ENCODE results near the gene FKBP1B.
"Not testable (repeated sequence)": the region's sequence is repeated elsewhere in the genome, so short reads cannot be mapped to it uniquely, and the experiment has no call there.

Gene FKBP1B

DNA sequence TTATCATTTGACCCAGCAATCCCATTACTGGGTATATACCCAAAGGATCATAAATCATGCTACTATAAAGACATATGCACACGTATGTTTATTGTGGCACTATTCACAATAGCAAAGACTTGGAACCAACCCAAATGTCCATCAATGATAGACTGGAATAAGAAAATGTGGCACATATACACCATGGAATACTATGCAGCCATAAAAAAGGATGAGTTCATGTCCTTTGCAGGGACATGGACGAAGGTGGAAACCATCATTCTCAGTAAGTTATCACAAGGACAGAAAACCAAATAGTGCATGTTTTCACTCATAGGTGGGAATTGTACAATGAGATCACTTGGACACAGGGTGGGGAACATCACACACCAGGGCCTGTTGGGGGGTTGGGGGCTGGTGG, 51.2 kb downstream of the FKBP1B start:
- not testable (repeated sequence) for DNase-seq

DNA sequence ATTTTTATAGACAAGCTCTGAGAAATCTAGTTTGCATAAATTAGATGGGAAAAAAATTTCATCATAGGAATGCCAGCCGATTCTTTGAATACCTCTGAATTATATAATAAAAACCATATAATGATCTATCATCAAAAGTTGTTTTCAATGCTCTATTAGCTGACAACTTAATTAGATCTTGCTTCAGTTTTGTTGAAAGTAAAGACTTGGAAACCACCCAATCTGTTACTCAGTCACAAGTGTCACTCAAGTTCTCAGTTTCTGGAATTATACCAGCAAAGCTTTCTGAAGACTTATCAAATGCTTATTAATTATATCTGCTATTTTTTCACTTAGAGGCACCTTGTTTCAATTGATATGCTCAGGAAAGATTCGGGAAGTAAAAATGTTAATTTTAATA, 52.5 kb downstream of the FKBP1B start:
- no peak for DNase-seq

DNA sequence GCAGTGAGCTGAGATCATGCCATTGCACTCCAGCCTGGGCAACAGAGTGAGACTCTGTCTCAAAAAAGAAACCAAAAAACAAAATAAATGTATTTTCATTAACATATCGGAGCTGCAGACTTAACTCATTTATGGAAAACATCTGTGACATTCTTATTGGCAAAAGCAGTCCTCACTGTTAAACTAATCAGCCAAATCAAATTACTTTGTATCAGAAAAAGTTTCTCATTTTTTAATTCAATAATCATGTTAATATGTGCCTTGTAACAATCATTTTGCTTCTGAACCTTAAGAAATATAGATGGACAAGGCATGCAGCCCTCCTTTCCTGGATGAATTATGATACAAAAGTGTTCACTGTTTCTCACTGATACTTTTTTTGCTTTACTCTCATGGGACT, 53.1 kb downstream of the FKBP1B start:
- no peak for DNase-seq

DNA sequence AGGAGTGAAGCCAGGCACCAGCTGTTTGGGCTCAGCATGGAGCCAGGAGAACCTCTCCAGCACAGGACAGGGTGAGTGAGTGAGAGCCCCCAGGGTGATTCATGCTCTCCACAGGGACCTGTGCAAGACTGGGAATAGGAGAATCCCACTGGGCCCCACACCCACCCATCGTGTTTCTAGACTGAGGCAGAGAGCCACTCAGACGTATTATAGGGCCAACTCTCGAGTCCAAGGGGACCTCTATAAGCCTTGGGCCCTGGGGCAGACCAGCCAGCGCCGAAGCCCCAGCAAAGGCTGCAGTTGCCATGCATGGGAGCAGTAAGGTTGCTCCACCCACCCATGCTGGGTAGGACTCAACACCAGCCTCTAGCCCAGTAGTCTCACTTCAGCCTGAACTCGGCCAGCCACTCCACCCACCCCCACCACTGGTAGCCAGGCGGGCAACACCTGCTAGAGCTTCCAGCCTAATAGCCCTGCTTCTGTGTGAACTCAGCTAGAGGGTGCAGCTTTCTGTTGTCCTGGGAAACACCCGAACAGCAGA, 54.6 kb downstream of the FKBP1B start:
- no peak for DNase-seq

DNA sequence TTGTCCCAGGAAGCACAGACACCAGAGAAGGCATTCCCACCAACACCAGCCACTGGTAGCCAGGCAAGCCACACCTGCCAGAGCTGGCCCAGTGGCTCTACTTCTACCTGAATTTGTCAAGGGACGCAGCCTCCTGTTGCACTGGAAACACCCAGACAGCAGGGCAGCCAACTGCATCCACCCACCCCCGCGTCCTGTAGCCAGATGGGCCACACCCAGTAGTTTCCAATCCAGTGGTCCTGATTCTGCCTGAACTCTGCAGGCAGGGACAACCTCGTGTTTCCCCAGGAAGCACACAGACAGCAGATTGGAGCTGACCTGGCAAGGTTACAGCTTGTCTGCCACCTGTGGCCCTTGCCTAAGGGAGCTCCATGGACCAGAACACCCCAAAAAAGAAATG, 55.4 kb downstream of the FKBP1B start:
- no peak for DNase-seq

DNA sequence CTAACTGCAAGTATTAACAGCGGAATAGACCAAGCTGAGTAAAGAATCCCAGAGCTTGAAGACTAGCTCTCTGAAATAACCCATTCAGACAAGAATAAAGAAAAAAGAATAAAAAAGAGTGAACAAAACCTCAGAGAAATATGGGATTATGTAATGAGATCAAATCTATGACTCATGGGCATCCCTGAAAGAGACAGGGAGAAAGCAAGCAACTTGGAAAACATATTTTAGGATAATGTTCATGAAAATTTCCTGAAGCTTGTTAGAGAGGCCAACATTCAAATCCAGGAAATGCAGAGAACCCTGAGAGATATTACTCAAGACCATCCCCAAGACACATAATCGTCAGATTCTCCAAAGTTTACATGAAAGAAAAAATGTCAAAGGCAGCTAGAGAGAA, 56.3 kb downstream of the FKBP1B start:
- no peak for DNase-seq

DNA sequence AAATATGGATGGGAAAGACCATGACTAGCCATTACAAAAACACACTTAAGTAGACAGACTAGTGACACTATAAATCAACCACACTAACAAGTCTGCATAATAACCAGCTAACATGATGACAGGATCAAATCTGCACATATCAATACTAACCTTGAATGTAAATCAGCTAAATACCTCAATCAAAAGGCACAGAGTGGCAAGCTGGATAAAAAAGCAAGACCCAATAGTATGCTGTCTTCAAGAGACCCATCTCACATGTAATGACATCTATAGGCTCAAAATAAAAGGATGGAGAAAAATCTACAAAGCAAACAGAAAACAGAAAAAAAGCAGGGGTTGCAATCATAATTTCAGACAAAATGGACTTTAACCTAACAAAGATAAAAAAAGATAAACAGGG, 57.2 kb downstream of the FKBP1B start:
- no peak for DNase-seq

DNA sequence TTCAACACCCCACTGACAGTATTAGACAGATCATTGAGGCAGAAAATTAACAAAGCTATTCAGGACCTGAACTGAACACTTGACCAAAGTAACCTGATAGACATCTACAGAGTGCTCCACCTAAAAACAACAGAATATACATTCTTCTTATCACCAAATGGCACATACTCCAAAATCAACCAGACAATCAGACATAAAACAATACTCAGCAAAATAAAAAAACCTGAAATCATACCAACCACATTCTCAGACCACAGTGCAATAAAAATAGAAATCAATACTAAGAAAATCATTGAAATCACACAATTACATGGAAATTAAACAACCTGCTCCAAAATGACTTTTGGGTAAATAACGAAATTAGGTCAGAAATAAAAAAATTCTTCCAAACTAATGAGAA, 57.8 kb downstream of the FKBP1B start:
- no peak for DNase-seq

DNA sequence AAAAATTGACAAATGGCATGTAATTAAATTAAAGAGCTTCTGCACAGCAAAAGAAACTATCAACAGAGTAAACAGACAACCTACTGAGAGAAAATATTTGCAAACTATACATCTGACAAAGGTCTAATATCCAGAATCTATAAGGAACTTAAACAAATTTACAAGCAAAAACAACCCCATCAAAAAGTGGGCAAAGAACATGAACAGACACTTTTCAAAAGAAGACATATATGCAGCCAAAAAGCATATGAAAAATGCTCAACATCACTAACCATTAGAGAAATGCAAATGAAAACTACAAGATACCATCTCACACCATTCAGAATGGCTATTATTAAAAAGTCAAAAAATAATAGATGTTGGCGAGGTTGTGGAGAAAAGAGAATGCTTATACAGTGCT, 59.9 kb downstream of the FKBP1B start:
- not testable (repeated sequence) for DNase-seq

DNA sequence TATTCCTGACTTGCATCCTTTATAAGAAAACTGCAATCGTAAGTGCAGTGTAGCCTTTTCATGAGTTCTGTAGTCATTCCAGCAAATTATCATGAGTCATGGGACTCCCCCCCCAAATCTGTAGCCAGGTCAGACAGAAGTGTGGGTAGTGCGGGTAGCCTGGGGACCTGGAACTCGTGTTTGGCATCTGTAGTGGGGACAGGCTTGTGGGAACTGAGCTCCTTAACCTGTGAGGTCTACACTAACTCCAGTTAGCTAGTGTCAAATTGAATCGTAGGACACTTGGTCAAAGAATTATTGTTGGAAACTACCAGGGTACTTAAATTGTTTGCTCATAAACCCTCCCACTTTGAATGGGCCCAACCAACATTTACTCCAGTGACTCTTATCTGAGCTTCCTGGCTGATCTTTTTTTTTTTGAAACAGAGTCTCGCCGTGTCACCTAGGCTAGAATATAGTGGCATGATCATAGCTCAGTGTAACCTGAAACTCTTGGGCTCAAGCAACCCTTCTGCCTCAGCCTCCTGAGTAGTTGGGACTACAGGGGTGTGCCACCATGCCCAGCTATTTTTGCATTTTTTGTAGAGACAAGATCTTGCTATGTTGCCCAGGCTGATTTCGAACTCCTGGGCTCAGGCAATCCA, 61.2 kb downstream of the FKBP1B start:
- no peak for DNase-seq

DNA sequence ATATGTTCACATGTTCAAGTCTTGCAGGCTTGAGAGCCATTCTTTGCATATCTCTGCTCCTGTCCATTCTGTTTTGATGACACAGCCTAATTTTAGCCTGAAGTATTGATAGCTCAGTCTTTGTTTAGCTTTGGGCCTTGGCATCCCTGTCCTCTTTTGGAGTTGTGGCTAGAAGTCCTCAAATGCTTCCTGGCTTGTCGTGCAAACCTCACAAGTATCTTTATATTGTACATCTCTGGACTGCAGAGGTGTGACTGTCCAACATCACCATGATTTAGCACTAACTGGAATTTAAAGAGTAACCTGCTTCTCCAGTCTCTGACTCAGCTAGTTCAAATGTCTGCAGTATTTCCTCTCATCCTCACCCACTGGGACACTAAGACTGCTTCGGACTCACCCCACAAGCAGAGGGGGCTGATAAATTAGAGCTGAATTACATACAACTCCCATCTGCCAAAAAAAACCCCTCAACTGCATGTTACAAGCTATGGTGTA, 61.9 kb downstream of the FKBP1B start:
- no peak for DNase-seq

All from amygdala (tissue), 56 donors.